Measurements from ENCODE around the gene IFT122.

The IFT122 gene

GRCh38 chr3:129415378-129415777 lies 24.6 kb upstream of the IFT122 start:
- no peak for DNase-seq

GRCh38 chr3:129415830-129416229 lies 24.2 kb upstream of the IFT122 start:
- no peak for DNase-seq

- DNase-seq = no peak
Observed at GRCh38 chr3:129416415-129416814, 23.6 kb upstream of the IFT122 start.

GRCh38 chr3:129417326-129417725 lies 22.7 kb upstream of the IFT122 start:
- no peak for DNase-seq

GRCh38 chr3:129418041-129418973 lies 21.7 kb upstream of the IFT122 start:
- DNase-seq = no peak

- DNase-seq = no peak
Observed at GRCh38 chr3:129419476-129419875, 20.5 kb upstream of the IFT122 start.

- DNase-seq = no peak
Observed at GRCh38 chr3:129421236-129421883, 18.7 kb upstream of the IFT122 start.

- no peak for DNase-seq
Observed at GRCh38 chr3:129421988-129422745, 17.9 kb upstream of the IFT122 start.

GRCh38 chr3:129422897-129423296 lies 17.1 kb upstream of the IFT122 start:
- DNase-seq = no peak

- no peak for DNase-seq
Observed at GRCh38 chr3:129424185-129424841, 15.7 kb upstream of the IFT122 start.

- DNase-seq = no peak
Observed at GRCh38 chr3:129425213-129425612, 14.8 kb upstream of the IFT122 start.

GRCh38 chr3:129425619-129426018 lies 14.4 kb upstream of the IFT122 start:
- no peak for DNase-seq

- DNase-seq = no peak
Observed at GRCh38 chr3:129428007-129428375, 12.0 kb upstream of the IFT122 start.

- DNase-seq = peak; percentile 92
Observed at GRCh38 chr3:129428376-129429079, 11.5 kb upstream of the IFT122 start, which contains the start of gene EFCAB12. Gene EFCAB12 (minus strand): TSS chr3:129428636. CDS start chr3:129428488, 148 bp downstream.

- DNase-seq = no peak
Observed at GRCh38 chr3:129429080-129429451, 11.0 kb upstream of the IFT122 start.

- DNase-seq = no peak
Observed at GRCh38 chr3:129429602-129430001, 10.4 kb upstream of the IFT122 start.

- no peak for DNase-seq
Observed at GRCh38 chr3:129432036-129432435, 8.0 kb upstream of the IFT122 start.

- DNase-seq = no peak
Observed at GRCh38 chr3:129432671-129433070, 7.4 kb upstream of the IFT122 start.

- no peak for DNase-seq
Observed at GRCh38 chr3:129433565-129433964, 6.5 kb upstream of the IFT122 start.

- no peak for DNase-seq
Observed at GRCh38 chr3:129434140-129434539, 5.9 kb upstream of the IFT122 start.

GRCh38 chr3:129435367-129435766 lies 4.7 kb upstream of the IFT122 start:
- no peak for DNase-seq

- DNase-seq = peak; percentile 58
Observed at GRCh38 chr3:129439226-129439816, 703 bp upstream of the IFT122 start.

Data from activated CD4-positive, alpha-beta T cell treated with anti-CD3 and anti-CD28 coated beads, Interleukin-2, Interleukin-6, amounts not matched to agents 100 ng/mL and 50 ng/mL, durations not matched to agents 16 hours and 8 hours (primary cell).